K562 (cell line): ENCODE results near the gene CCT5. TPM values are rescaled to one million over a fixed set of nuclear protein-coding genes. Genes with fewer than 3 reads are reported as not detected.

Source experiments
- BRD4 ChIP-seq: fragments of 200-600 bp; sonication (generic); IDR thresholded peaks from 2 replicates; pipeline ENCODE4 v1.6.1; 2017; ENCODE audit warnings: inconsistent platforms
- CBX1 ChIP-seq: sonication (generic); IDR thresholded peaks from 2 replicates; pipeline ENCODE4 v1.6.1; 2016; ENCODE audit warnings: antibody characterized with exemption, low read depth, mild to moderate bottlenecking
- DNMT1 ChIP-seq: fragments of 450-650 bp; IDR thresholded peaks from 2 replicates; pipeline ENCODE4 v1.6.1; 2016; ENCODE audit warnings: antibody characterized with exemption, mild to moderate bottlenecking
- ETV5 ChIP-seq: sonication (generic); formaldehyde crosslinking; IDR thresholded peaks from 2 replicates; pipeline ENCODE4 v1.4.0; 2020; ENCODE audit warnings: low read depth, mild to moderate bottlenecking, missing genetic modification reagents
- GTF2E2 ChIP-seq: fragments of 200-800 bp; sonication (Bioruptor generic); IDR thresholded peaks from 2 replicates; pipeline ENCODE4 v1.6.1; 2016; ENCODE audit warnings: missing genetic modification characterization, missing compliant biosample characterization
- KAT7 ChIP-seq: sonication (generic); formaldehyde crosslinking; IDR thresholded peaks from 2 replicates; pipeline ENCODE4 v1.8.0; 2022; ENCODE audit warnings: missing genetic modification reagents, mild to moderate bottlenecking, borderline replicate concordance
- NFATC3 ChIP-seq: fragments of 450-650 bp; IDR thresholded peaks from 2 replicates; pipeline ENCODE4 v1.6.1; 2017; ENCODE audit warnings: mild to moderate bottlenecking
- PTTG1 ChIP-seq: fragments of 450-650 bp; IDR thresholded peaks from 2 replicates; pipeline ENCODE4 v1.6.1; 2016; ENCODE audit warnings: low read depth, mild to moderate bottlenecking, missing genetic modification characterization, missing compliant biosample characterization
- RAD51 ChIP-seq: fragments of 450-650 bp; IDR thresholded peaks from 2 replicates; pipeline ENCODE4 v1.7.1; 2016; ENCODE audit warnings: low read depth, mild to moderate bottlenecking, borderline replicate concordance
- RBM39 ChIP-seq: fragments of 200-400 bp; formaldehyde crosslinking; optimal IDR thresholded peaks from 2 replicates; pipeline ENCODE3; 2018; ENCODE audit warnings: low read depth, low read length
- RFX1 ChIP-seq: fragments of 450-650 bp; IDR thresholded peaks from 2 replicates; pipeline ENCODE4 v1.6.1; 2016; ENCODE audit warnings: mild to moderate bottlenecking, moderate library complexity
- RFX7 ChIP-seq: fragments of 250-450 bp; sonication (Bioruptor Pico); IDR thresholded peaks from 2 replicates; pipeline ENCODE4 v1.5.1; 2021; ENCODE audit warnings: mild to moderate bottlenecking
- SOX6 ChIP-seq: fragments of 450-650 bp; IDR thresholded peaks from 2 replicates; pipeline ENCODE4 v1.6.1; 2014; ENCODE audit warnings: mild to moderate bottlenecking
- XRCC5 ChIP-seq: fragments of 200-400 bp; formaldehyde crosslinking; IDR thresholded peaks from 2 replicates; pipeline ENCODE4 v1.6.1; 2017; ENCODE audit warnings: low read depth, mild to moderate bottlenecking, low read length
- ZNF165 ChIP-seq: fragments of 250-450 bp; sonication (Bioruptor Pico); IDR thresholded peaks from 2 replicates; pipeline ENCODE4 v1.4.0; 2020; ENCODE audit warnings: borderline replicate concordance
- ZNF232 ChIP-seq: sonication (generic); formaldehyde crosslinking; IDR thresholded peaks from 2 replicates; pipeline ENCODE4 v1.8.0; 2022; ENCODE audit warnings: mild to moderate bottlenecking, missing genetic modification reagents
- ZNF311 ChIP-seq: fragments of 250-450 bp; sonication (Bioruptor Pico); IDR thresholded peaks from 2 replicates; pipeline ENCODE4 v1.4.0; 2020; ENCODE audit warnings: mild to moderate bottlenecking, moderate library complexity
- ZNF551 ChIP-seq: fragments of 250-450 bp; sonication (Bioruptor Pico); IDR thresholded peaks from 2 replicates; pipeline ENCODE4 v1.5.0; 2021; ENCODE audit warnings: mild to moderate bottlenecking, moderate library complexity
- polyA plus RNA-seq, 8 experiments: library from polyadenylated mRNA; depleted of rRNA in 4 of 8; stranded (reverse) in 5 of 8; unstranded in 3 of 8; fragments of >200 nt; fragmentation: Nextera tagmentation in 2 of 8; fragmentation: Illumina TruSeq in 1 of 8; extraction: Ambion mirVana in 2 of 8; extraction: Trizol in 1 of 8; gene quantifications; 2 replicates each; pipeline versions ENCODE4 v1.2.1 to v1.2.3, GENCODE V29; 2011 to 2014; ENCODE audit warnings: inconsistent platforms in 1 of 8, missing spikeins in 1 of 8
- total RNA-seq, 7 experiments: library from RNA; depleted of rRNA in 6 of 7; stranded (reverse); fragments of >200 nt in 6 of 7; fragmentation: Illumina TruSeq in 2 of 7; extraction: Trizol in 2 of 7; gene quantifications; 2 replicates each; pipeline versions ENCODE4 v1.2.1 to v1.2.3, GENCODE V29; 2011 to 2021; ENCODE audit warnings: low replicate concordance in 1 of 7
- TF ChIP-seq, protein P1 (sequence below): sonication (generic); formaldehyde crosslinking; IDR thresholded peaks from 2 replicates; pipeline ENCODE4 v1.8.1; 2023; ENCODE audit warnings: mild to moderate bottlenecking, missing genetic modification reagents
- TF ChIP-seq, protein P2 (sequence below), 2 experiments: IDR thresholded peaks; 2 replicates each; pipeline ENCODE4 v1.6.1; 2012; ENCODE audit warnings: improper control_type of control experiment in 2 of 2, low read depth in 2 of 2, low read length in 2 of 2, borderline replicate concordance in 1 of 2
- TF ChIP-seq, protein P3 (sequence below): sonication (generic); formaldehyde crosslinking; IDR thresholded peaks from 2 replicates; pipeline ENCODE4 v1.8.0; 2022; ENCODE audit warnings: mild to moderate bottlenecking, missing genetic modification reagents, borderline replicate concordance

Gene CCT5
- total and polyA plus RNA-seq, 9 of the 15 experiments (the other 6 are each of a cell fraction or from before 2014, with no cell fraction given), result 782 to 1,606 (median 1,153) TPM

DNA sequence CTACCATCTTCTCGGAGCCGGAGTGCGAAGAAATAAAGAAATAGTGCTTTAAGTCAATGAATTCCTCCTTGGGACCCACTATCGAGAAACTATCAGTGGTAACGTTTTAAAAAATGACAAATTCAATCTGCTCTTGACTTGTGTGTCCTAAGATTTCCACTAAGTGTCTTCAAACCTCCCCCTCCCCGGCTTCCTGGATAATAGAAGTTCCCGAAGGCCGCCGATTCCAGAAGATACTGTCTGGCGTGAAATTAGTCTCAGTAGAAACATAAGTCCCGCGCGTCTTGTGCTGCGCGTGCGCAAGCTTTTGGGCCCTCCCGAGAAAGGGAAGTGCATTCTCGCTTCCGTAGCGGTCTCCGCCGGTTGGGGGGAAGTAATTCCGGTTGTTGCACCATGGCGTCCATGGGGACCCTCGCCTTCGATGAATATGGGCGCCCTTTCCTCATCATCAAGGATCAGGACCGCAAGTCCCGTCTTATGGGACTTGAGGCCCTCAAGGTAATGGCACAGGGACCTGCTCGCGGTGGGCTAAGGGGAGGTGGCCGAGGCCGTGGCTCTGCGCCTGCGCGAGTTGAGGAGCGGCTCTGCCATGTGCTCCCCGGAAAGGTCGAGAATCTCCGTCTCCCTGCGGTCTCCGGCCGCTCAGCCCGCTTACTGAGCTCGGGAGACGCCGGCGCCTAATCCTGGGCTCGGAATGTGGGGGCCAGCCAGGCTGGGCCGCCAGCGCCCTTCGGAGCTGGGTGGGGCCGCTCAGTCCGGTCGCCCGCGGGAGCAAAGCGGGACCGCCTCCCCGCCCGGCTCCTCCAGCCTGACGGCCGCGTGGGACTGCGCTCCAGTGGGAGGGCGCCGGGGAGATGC is at the start of gene CCT5 (continued):
- TF ChIP-seq, protein P1, sequence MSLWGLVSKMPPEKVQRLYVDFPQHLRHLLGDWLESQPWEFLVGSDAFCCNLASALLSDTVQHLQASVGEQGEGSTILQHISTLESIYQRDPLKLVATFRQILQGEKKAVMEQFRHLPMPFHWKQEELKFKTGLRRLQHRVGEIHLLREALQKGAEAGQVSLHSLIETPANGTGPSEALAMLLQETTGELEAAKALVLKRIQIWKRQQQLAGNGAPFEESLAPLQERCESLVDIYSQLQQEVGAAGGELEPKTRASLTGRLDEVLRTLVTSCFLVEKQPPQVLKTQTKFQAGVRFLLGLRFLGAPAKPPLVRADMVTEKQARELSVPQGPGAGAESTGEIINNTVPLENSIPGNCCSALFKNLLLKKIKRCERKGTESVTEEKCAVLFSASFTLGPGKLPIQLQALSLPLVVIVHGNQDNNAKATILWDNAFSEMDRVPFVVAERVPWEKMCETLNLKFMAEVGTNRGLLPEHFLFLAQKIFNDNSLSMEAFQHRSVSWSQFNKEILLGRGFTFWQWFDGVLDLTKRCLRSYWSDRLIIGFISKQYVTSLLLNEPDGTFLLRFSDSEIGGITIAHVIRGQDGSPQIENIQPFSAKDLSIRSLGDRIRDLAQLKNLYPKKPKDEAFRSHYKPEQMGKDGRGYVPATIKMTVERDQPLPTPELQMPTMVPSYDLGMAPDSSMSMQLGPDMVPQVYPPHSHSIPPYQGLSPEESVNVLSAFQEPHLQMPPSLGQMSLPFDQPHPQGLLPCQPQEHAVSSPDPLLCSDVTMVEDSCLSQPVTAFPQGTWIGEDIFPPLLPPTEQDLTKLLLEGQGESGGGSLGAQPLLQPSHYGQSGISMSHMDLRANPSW (CRISPR knock-in tag), result peak; percentile 95; the same call in 1 of the 2 replicates
- TF ChIP-seq CBX1, result peak; percentile 13; the same call in 1 of the 2 replicates
- no peak; the same call in 1 of the 2 replicates for TF ChIP-seq ETV5 (CRISPR knock-in tag)
- 0 out of 2 replicates have a peak, but pooled peaks have one; percentile 24 for TF ChIP-seq NFATC3
- TF ChIP-seq RBM39, result no peak
- no peak for TF ChIP-seq RFX7 (CRISPR knock-in tag)
- TF ChIP-seq PTTG1 (tag), result no peak
- TF ChIP-seq BRD4, result peak; percentile 93
- TF ChIP-seq KAT7 (CRISPR knock-in tag), result peak; percentile 96; the same call in 1 of the 2 replicates
- TF ChIP-seq RAD51, result no peak
- no peak for TF ChIP-seq RFX1
- peak; percentile 52; the same call in 1 of the 2 replicates for TF ChIP-seq ZNF232
- TF ChIP-seq, protein P2, sequence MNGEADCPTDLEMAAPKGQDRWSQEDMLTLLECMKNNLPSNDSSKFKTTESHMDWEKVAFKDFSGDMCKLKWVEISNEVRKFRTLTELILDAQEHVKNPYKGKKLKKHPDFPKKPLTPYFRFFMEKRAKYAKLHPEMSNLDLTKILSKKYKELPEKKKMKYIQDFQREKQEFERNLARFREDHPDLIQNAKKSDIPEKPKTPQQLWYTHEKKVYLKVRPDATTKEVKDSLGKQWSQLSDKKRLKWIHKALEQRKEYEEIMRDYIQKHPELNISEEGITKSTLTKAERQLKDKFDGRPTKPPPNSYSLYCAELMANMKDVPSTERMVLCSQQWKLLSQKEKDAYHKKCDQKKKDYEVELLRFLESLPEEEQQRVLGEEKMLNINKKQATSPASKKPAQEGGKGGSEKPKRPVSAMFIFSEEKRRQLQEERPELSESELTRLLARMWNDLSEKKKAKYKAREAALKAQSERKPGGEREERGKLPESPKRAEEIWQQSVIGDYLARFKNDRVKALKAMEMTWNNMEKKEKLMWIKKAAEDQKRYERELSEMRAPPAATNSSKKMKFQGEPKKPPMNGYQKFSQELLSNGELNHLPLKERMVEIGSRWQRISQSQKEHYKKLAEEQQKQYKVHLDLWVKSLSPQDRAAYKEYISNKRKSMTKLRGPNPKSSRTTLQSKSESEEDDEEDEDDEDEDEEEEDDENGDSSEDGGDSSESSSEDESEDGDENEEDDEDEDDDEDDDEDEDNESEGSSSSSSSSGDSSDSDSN (IDR thresholded peaks at IDR 0.05; ENCODE audit: borderline replicate concordance in 1 of 2, low read depth in 2 of 2, low read length in 2 of 2), result peak in 1 of 2 experiments; percentile 59; a peak in 2 of 4 replicates
- TF ChIP-seq ZNF311 (CRISPR knock-in tag), result 0 out of 2 replicates have a peak, but pooled peaks have one; percentile 32
- TF ChIP-seq ZNF165 (CRISPR knock-in tag), result peak; percentile 49; the same call in 1 of the 2 replicates
- TF ChIP-seq DNMT1, result no peak
- no peak for TF ChIP-seq ZNF551
- TF ChIP-seq XRCC5, result peak; percentile 20; the same call in 1 of the 2 replicates
- TF ChIP-seq, protein P3, sequence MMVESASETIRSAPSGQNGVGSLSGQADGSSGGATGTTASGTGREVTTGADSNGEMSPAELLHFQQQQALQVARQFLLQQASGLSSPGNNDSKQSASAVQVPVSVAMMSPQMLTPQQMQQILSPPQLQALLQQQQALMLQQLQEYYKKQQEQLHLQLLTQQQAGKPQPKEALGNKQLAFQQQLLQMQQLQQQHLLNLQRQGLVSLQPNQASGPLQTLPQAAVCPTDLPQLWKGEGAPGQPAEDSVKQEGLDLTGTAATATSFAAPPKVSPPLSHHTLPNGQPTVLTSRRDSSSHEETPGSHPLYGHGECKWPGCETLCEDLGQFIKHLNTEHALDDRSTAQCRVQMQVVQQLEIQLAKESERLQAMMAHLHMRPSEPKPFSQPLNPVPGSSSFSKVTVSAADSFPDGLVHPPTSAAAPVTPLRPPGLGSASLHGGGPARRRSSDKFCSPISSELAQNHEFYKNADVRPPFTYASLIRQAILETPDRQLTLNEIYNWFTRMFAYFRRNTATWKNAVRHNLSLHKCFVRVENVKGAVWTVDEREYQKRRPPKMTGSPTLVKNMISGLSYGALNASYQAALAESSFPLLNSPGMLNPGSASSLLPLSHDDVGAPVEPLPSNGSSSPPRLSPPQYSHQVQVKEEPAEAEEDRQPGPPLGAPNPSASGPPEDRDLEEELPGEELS (CRISPR knock-in tag), result peak; percentile 70; the same call in 1 of the 2 replicates
- TF ChIP-seq GTF2E2 (tag), result peak; percentile 95
- peak; percentile 40; the same call in 1 of the 2 replicates for TF ChIP-seq SOX6
